G401 (cell line): ENCODE data around the gene SORL1. TPM values are rescaled to one million over a fixed set of nuclear protein-coding genes. Genes with fewer than 3 reads are reported as not detected.

Experiments
- DNase-seq: peaks from one replicate; pipeline ENCODE4 v3.0.0-alpha.2; 2015; ENCODE audit warnings: low spot score
- in situ Hi-C: cut with HindIII; loops from 2 replicates; pipeline ENCODE4 v1.10.0; 2016; ENCODE audit warnings: low sequenced_read_pairs, mixed read lengths
- total RNA-seq: library from RNA; depleted of rRNA; stranded (reverse); fragments of >200 nt; shearing (Covaris generic); gene quantifications from 2 replicates; pipeline ENCODE4 v1.2.3, GENCODE V29; 2014

The SORL1 gene
- total RNA-seq, 1 experiment from 2014 or later: 0.14 TPM

DNA sequence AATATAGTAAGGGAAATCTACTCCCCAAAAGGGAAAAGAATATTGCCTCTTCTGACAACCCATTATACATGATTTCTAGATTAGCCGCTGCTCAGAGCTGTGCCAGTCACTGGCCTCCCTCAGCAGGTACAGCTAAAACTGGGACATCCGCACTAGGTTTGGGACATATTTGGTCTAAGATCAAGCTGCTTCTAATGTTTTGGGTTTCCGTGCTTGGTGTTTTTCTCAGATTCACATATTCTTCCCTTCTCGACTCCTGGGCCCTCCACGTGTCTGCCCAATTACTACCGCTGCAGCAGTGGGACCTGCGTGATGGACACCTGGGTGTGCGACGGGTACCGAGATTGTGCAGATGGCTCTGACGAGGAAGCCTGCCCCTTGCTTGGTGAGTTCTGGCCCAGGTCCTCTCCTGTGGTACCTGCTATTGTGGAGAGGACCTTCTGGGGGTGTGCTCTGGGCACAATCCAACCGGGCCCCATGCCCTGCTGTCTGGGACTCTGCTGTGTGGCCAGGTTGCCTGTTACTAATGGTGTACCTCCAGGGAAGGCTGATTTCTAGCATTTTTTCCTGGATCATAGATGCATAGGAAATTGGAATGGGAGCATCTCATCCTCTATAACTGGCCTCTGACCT is 138.8 kb downstream of the SORL1 start:
- in situ Hi-C loops: no loop called here
- DNase-seq: peak; percentile 66

DNA sequence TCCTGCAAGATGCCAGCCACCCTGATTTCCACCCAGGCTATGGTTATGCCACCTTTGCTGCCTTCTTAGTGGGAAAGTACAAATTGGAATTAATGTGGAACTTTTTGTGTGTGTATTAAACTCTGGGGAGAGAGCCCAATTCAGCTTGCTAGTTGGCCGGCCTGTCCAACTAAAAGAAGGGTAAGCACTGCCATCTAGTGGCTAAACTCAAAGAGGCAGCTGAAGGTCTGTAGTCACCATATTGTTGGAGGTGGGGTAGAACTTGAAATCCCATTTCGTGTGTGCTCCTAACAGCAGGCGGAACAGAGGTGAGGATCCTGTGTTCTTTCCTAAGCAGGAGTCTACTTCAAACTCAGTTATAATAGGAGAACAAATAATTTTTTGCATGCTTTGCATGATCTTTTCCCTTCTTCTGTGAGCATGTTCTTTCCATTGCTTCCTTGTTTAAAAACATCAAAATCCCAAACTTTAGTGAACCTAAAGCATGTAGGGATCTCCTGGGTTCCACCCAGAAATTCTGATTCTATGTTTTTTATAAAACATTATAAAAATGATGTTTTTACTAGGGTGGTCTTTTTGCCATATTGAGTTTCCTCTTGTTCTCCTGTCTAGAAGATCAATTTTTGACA is 139.4 kb downstream of the SORL1 start:
- in situ Hi-C loops: no loop called here
- peak; percentile 88 for DNase-seq

DNA sequence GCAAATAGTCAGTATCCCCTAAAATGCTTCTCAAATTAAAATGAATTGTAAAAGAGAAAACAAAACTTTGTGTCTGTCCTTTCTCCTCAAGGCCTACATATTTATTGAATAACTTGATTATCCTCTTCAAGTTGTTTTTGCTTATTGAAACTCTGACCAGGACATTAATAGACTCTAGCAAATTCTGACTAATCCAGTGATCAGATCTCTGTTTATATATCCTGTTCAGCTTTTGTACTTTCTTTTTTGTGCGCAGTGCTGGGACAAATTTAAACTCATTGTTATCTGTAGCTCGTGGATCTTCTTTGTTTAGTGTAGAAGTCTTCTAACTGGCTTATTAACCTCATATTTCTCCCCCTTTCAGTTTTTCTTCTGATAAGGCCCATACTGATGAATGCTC is 140.6 kb downstream of the SORL1 start:
- in situ Hi-C loops: no loop called here
- no peak for DNase-seq

GRCh38 chr11:121595717-121596161 is 143.6 kb downstream of the SORL1 start:
- in situ Hi-C loops: no loop called here
- no peak for DNase-seq

- in situ Hi-C loops: no loop called here
- no peak for DNase-seq
These were observed 144.4 kb downstream of the SORL1 start for GRCh38 chr11:121596195-121597155.

- in situ Hi-C loops: no loop called here
These were observed 151.2 kb downstream of the SORL1 start for GRCh38 chr11:121603316-121603715.

DNA sequence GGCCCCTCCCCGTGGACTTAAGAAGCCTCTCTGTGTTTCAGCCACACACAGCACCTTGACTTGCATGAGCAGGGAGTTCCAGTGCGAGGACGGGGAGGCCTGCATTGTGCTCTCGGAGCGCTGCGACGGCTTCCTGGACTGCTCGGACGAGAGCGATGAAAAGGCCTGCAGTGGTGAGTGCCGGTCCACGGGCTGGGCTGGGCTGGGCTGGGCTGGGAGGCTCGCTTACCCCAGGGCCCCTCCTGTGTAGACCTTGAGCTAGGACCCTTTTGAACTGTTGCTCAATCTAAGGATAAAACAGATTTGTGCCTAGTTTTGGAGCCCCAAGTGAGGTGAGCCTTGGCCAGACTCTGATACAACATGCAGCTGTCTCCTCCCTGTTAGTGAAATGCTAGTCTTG is 152.0 kb downstream of the SORL1 start:
- no peak for DNase-seq
- in situ Hi-C loops: no loop called here

More at GRCh38 chr11:121603316-121603715, 151.2 kb downstream of the SORL1 start:
- no peak for DNase-seq

- DNase-seq: no peak
- in situ Hi-C loops: no loop called here
These were observed 154.2 kb downstream of the SORL1 start for GRCh38 chr11:121606354-121606753.

DNA sequence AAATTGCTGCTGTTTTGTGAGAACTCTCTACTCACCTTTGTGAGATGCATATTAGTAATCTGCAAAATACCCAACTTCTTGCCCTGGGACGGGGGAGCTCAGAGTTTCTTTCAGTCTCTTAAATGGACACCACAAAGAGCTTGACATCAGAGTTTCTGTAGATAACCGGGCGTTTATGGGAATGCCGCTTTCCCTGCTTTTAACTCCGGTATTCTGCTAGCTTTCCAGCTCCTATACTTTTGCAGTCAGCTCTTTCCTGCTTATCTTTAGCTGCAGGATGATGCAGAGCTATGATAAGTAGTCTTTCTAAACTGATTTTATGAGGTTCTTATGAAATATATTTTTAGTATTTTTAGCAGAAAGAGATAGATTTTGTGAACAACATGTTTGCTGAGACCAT is 155.2 kb downstream of the SORL1 start:
- in situ Hi-C loops: no loop called here
- DNase-seq: no peak

GRCh38 chr11:121608545-121609098 is 156.5 kb downstream of the SORL1 start:
- in situ Hi-C loops: no loop called here
- DNase-seq: no peak

DNA sequence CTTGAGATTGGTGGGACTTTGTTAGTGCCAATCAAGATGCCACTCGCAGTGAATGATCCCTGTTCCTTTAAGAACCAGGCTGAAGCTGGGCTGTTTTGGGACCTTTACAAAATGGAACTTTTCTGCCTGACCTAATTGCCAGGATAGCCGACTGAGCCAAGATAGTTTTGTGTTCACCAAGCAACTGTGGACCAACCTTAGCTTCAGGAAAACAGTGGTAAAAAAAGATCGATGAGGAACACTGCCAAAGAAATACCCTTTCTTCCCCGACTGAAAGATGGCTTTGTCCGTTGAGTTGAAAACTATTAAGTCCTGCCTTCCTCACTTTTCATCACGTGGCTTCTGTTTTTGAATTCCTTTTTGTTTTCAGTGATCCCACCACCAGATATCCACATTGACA is 158.6 kb downstream of the SORL1 start:
- DNase-seq: peak; percentile 7
- in situ Hi-C loops: no loop called here

DNA sequence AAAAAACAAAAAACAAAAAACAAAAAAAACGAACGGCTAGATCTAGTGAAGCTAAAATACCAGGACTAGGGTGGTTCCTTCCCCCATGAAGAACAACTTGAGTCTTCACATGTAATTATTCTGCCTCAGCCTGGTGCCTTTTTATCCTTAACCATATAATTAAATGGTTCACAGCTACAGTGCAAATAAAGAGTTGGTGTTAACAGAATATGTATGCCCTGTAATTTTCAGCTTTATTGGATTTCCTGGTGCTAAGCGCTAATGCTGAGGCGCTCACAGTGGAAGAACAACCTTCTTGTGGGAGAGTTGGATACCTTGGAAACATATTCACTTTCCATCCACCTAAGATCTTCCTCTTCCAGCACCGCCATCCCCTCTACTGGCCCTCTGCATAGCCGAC is 159.1 kb downstream of the SORL1 start:
- DNase-seq: no peak
- in situ Hi-C loops: no loop called here

- in situ Hi-C loops: no loop called here
- no peak for DNase-seq
These were observed 161.6 kb downstream of the SORL1 start for GRCh38 chr11:121613724-121614123.

DNA sequence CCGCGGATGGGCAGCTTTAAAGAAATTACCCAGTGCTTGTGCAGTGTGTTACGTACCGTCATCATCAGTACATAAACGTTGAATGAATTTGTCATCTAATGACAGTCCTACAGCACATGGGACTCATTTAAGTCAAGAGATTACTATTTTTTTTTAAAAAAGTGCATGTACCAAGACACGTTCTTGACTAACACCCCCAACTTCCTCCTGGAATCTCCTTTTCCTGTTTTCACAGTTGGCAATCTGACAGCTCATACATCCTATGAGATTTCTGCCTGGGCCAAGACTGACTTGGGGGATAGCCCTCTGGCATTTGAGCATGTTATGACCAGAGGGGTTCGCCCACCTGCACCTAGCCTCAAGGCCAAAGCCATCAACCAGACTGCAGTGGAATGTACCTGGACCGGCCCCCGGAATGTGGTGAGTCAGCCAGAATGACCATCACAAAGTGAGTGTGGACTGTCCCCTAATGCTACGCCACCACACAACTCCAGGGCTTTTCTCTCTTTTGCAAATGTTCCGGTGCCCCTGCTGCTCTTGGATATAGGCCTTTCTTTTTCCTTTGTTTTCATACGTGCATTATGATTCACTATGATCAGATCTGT is 162.6 kb downstream of the SORL1 start:
- no peak for DNase-seq
- in situ Hi-C loops: no loop called here

DNA sequence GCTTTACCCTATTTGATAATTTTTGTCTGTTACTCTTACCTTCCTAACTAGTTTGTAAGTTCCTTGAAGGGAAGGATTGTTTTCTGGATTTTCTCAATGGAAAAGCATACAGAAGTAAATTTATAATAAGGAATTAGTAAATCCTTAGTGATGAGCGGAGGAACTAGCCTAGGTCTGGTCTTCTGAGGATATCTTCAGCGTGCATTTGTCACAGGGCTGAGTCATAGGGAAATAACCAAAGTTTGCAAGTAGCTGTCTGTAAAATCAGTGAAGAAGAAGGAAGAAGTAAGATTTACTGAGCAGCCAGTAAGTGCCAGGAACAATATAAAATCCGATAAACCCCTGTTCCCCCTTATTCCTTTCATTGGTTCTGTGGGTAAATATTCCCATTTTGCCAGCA is 163.4 kb downstream of the SORL1 start:
- in situ Hi-C loops: no loop called here
- no peak for DNase-seq

- no peak for DNase-seq
- in situ Hi-C loops: no loop called here
These were observed 166.4 kb downstream of the SORL1 start for GRCh38 chr11:121618516-121618915.

DNA sequence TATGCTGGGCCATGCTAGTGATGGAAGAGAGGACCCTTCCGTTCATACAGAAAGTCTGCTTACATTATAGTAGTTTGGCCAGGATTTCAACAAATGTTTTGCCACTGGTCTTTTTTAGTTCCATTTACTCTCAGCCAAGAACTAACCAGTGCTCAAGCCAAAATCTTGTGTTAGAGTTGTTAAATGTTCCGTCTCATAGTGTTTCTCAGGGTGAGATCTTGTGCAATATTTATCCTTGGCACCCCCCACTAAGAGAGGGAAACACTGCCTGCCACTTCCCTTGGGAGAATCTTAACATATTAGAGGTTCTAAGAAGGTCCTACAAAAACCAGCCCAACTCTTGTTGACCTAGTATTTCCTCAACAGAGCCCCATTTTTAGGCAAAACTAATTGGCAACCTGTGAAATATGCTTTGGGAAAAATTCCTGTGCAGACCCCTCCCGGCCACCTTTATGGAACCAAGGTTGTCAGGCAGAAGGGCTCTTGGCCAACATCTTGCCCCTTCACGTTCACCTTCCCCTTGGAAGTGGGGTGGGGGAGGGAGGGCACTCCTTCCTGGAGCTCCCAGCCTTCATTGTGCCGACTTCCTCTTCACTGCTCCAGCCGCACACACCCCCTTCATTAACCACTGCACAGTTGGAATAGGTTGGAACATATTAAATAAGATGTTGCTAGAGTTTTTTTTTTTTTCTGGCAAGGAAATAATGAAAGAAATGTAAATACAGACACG is 173.8 kb downstream of the SORL1 start:
- peak; percentile 9 for DNase-seq
- in situ Hi-C loops: no loop called here

DNA sequence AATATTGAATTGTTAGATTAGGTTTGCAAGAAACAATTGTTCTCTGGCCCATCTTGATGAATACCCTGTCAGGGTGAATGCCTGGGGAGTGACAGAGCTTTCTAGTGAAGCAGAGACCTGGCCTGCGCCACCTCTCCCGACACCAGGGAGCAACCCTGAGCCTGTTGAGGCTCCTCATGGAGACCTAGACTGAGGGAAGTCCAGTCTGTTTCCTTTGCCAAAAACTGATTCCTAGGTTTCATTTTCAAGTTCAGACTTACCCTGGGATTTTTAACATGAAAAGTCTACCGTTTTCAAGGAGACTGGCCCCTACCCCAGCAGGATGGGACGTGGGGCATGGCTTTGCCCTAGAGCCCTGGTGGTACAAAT is 174.4 kb downstream of the SORL1 start:
- in situ Hi-C loops: no loop called here
- DNase-seq: no peak

GRCh38 chr11:121626980-121627379 is 174.9 kb downstream of the SORL1 start:
- DNase-seq: no peak
- in situ Hi-C loops: no loop called here
